ENCODE measurements around the gene ADIPOR1.

- TF ChIP-seq GATA2 (IDR thresholded peaks at IDR 0.05; ENCODE audit: low read depth, low read length) (no peak), GATA3 (IDR thresholded peaks at IDR 0.05; ENCODE audit: low read depth, low read length) (no peak)
Observed at GRCh38 chr1:202944438-202944921, 13.6 kb downstream of the ADIPOR1 start.
